GM18858 (cell line): ENCODE data around the gene KAT6B.

Experiments used
- ATAC-seq: cut with Tn5 transposase; IDR thresholded peaks from one replicate; pipeline ENCODE4 v1.9.1; 2021; ENCODE audit not compliant: unreplicated experiment

KAT6B gene

DNA sequence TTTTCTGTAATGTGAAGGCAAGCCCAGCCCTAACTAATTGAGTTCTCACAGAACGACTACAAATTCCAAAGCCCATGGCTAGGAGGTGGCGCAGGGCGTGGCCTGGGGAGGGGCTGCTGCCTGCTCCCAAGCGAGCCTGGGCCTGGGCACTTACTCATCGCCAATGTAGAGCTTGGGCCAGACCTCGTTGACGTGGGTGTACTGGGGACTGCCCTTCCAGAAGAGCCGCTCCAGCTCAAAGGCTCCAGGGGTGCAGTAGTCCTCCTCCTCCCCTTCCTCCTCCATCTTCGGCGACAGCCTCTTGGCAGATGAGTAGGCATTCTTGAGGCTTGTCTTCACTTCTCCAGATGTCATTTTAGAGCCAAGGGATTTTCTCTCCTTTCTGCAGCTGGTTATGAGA lies 231.8 kb downstream of the KAT6B start:
- no peak for ATAC-seq

- ATAC-seq, result no peak
These were observed 235.5 kb downstream of the KAT6B start for GRCh38 chr10:75061709-75062505.

DNA sequence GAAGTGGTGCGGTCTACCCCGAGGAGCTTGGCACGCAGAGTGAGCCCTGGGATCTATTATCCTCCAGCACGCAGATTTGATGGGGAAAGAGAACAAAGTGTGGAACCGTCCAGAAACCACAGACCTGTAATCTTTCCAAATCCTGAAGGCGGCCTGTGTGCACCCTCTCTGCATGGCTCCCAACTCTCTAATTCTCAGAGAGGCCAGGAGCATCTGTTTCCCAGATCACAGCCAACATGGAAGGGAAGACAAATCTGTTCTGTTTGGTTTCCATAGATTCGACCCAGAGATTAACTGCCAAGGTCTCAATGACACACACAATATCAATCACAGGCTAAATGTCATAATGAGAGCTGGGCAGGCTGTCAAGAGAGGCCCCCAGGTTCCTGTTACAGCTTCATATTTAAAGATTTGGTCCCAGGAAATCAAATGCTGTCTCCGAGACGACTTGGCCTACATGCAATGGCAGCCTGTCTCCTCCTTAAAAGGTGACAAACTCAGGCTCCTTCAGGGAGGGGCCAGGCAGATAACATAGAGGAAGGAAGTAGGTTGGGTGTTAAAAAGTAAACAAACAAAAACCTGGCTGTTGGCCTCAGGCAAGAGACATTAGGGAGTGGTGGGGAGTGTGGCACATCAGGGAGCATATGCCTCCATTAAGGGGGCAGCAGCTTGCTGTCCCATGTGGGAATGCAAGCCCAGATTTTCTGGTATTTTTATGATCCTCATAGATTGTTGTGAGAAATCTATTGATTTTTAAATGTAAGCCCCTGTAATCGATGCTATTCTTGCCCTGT lies 236.3 kb downstream of the KAT6B start:
- no peak for ATAC-seq

DNA sequence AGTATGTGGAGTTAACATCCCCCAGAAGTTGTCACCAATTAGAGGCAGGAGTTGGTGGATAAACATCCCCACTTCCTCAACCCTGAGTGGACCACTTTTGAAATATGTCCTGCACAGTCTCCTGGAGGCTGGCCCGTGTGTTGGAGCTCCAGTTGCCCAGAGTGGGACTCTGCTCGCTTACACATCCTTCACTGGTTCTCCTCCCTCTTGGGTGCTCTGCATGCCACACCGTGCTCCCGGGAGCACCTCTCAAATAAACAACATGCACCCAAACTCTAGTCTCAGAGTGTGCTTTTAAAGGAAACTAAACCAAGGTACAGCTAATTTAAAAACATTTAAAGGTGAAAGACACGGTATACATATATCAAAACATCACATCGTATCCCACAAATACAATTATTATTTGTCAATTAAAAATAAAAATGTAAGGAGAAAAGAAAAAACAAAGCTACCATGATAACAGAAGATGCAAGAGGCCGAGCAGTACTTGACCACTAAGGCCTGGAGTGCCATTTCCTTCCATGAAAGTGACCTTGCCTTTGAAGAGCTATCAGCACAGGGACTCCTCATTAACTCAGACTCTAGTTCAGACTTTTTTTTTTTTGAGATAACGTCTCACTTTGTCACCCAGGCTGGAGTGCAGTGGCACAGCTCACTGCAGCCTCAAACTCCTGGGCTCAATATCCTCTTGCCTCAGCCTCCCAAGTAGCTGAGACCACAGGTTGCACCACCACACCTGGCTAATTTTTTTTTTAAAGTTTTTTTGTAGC lies 237.2 kb downstream of the KAT6B start:
- ATAC-seq, result no peak

GRCh38 chr10:75065076-75065475 lies 238.7 kb downstream of the KAT6B start:
- no peak for ATAC-seq

DNA sequence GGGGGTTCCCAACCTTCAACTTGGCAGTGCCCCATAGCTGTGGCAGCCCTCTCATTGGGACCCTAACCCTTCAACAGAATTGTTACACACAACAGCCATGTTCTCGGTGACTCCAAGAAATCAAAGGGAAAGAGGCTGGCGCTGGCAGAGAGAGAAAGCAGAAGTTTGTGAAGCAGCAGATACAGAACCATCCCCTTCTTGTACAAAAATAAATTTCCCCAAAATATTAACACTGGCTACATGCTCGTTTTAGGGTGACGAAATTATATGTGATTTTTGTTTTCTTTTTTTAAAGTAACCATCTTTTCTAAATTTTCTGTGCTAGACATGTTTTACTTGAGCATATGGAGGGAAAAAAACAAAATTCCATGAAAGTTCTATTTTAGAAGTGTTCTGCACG lies 239.9 kb downstream of the KAT6B start:
- ATAC-seq, result no peak

- ATAC-seq, result no peak
These were observed 240.9 kb downstream of the KAT6B start for GRCh38 chr10:75067272-75067671.

DNA sequence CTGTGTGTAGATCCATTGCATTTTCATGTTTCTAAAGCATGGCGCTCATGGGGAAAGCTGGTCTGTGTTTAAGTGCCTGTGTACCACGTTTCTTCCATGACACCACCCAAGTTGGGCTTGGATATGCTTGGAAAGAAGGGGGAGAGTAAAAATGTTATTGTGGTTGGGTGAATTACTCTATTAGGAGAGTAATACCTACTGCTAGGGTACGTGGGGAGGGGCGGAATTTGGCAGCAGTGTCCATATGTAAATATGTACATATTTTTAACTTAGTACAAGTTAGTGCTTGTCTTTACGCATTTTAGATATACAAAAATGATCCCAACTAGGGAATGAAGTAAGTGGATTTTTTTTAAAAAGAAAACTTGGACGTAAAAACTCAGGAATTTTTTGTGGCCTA lies 242.1 kb downstream of the KAT6B start:
- ATAC-seq, result no peak

GRCh38 chr10:75070476-75070875 lies 244.1 kb downstream of the KAT6B start:
- no peak for ATAC-seq

DNA sequence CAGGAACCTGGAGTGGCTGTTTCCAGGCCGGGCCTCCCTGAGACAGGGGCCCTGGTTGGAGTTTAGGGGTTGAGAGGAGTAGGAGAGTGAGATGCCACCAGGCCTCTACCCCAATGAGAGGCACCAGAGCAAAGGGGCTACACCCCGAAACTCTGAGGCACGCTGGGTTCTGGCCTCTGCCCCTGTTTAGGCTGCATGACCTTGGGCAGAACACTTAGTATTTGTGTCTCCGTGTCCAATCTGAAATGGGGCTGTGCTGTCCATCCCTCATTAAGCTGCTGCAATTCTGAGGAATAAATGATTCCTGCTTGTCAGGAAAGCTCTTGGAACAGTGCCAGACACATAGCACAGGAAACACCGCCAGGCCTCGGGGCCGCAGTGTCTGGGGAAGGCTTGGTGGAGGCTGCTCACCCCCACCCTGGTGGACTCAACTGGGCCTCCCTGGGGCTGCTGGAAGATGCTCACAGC lies 244.6 kb downstream of the KAT6B start:
- no peak for ATAC-seq

DNA sequence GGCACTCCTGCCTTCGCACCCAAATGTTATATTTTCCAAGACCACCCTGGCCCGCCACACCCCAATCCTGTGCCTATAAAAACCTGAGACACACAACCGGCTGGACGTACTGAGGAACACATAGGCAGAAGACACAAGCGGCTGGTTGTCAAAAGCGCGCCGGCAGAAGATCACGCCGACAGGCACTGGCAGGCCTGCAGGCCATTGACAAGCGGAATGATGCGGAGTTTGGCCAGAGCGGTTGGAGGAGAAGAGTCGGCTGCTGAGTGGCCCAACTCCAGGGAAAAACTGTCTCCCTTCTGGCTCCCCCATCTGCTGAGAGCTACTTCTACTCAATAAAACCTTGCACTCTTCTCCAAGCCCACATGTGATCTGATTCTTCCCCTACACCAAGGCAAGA lies 245.4 kb downstream of the KAT6B start:
- no peak for ATAC-seq

GRCh38 chr10:75072727-75073126 lies 246.3 kb downstream of the KAT6B start:
- ATAC-seq, result no peak

GRCh38 chr10:75073442-75073841 lies 247.0 kb downstream of the KAT6B start:
- ATAC-seq, result no peak

DNA sequence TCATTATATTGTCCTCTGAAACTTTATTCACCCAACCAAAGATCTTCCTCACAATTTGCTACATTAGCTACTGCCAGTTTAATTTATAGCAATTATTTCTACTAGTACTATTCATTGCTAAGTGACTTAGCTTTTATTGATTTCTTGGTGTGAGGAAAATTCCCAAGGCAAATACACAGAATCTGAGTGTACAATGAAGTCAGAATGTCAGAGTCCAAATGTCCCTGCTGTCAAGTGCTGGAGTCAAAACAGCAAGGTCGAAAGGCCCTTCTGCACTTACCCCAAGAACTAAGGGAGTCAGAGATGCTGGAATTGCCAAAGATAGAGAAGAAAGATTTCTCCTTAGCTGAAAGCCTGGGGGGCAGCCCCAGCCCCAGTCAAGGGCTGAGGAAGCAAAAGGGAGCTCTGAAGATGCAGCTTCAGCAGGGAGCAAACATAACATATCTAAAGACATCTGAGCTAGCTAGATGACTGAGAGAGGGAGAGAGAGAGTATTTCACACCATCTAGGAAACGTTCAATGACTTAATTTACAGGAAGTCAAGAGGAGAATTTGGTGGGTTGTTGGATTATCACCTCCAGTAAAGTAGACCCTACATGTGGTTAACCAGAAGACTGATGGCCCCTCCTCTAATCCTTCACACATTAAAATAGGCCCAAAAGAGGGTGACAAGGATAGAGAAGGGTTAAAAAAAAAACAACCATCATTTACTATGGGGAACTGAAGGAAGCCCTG lies 248.5 kb downstream of the KAT6B start:
- no peak for ATAC-seq

DNA sequence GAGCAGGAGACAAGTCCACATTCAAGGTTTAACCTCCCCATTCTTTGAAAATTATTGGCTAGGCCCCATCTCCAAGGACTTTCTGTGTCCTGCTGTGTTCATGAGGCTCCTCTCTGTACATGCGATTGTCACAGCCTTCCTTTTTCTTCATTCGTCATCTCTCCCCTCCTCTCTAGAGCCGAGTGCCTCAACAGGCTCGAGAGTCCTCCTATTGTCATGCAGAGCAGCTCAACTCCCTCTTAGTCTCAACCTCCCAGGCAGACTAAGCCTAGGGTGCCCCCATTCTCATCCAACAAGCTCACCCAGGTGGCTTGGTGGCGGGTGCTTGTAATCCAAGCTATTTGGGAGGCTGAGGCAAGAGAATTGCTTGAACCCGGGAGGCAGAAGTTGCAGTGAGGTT lies 249.9 kb downstream of the KAT6B start:
- ATAC-seq, result no peak

GRCh38 chr10:75079436-75080083 lies 253.2 kb downstream of the KAT6B start:
- no peak for ATAC-seq

- ATAC-seq, result no peak
These were observed 254.2 kb downstream of the KAT6B start for GRCh38 chr10:75080554-75080953.

- ATAC-seq, result no peak
These were observed 255.0 kb downstream of the KAT6B start for GRCh38 chr10:75081379-75081778.
